Spleen (tissue), 7 donors: ENCODE results near the gene ALG12.

Experiments
- CTCF ChIP-seq, 11 experiments: fragments of 200-600 bp in 7 of 11; fragments of 450-650 bp in 4 of 11; sonication (generic) in 4 of 11; IDR thresholded peaks in 8 of 11; conservative IDR thresholded peaks in 3 of 11; 1 replicate in 7 of 11; 2 replicates in 4 of 11; pipeline versions ENCODE4 v1.4.0 to v1.8.0; 2016 to 2021; ENCODE audit warnings: antibody characterized with exemption in 11 of 11, inconsistent platforms in 4 of 11, mild to moderate bottlenecking in 1 of 11
- POLR2A ChIP-seq, 3 donors: fragments of 450-650 bp; IDR thresholded peaks; one replicate each; pipeline ENCODE4 v1.5.1; 2017; ENCODE audit warnings: antibody characterized with exemption in 3 of 3, mild to moderate bottlenecking in 1 of 3
- donor health status: DM: no; HTN: no; CAD: no; lungs with moderate emphysema.
- donor health status: DM: no; HTN: no; CAD: no.
- donor health status: DM: no; HTN: no; CAD: no.

DNA sequence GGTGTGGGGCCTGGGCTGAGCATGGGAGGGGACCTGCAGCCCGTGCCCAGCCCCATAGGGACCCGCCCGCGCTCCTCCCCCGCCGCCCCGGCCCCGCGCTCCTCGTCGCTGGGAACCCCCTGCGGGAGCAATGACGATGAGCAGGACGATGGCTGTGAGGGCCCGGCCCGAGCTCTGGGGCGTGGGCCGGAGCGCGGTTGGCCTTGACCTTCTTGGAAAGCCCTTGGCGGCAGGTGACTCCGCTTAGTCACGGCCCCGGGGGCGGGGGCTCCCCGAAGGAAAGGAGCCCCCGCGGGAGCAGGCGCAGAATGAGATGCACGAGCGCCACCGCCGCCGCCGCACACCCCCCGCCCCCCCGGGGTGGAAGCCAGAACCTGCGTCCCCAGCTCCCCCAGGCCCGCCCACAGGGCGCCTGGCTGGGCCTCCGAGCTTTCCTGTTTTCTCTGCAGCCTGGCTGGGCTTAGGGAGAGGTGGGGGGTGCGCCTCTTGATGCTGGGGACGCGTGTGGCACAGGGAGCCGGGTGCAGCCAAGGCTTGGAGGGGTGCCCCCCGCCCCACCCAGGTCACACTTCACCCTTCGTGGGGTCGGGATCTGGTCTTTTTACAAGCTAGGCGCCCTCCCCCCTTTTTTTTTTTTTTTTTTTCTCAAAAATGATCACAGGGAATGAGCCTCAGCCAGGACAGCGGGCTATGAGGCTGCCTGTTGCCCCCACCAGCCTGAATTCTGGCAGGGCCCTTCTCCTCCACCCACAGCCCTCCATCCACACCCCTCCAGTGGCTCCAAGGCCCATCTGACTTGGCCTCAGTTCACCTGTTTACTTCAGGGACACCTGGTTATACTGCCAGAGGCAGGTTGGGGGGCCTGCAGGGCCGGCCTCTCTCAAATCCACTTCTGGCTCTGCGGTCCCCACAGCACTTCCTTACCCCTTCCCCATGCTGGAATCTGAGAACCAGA is 18.1 kb upstream of the ALG12 start:
- TF ChIP-seq CTCF (IDR thresholded peaks at IDR 0.05 in 8 of 11, conservative IDR thresholded peaks at IDR 0.05 in 3 of 11) (peak in 3 of 11 experiments; percentile 11 to 37 (median 33)), POLR2A (IDR thresholded peaks at IDR 0.05) (peak in 2 of 3 donors; percentile 29 to 55)
